Esophagus squamous epithelium (tissue), 4 donors: ENCODE data around the gene OSBPL10.

Experiments used
- CTCF ChIP-seq, 6 experiments: fragments of 450-650 bp in 4 of 6; fragments of 200-600 bp in 2 of 6; sonication (generic) in 2 of 6; IDR thresholded peaks; one replicate each; pipeline ENCODE4 v1.5.1; 2016 to 2019; ENCODE audit warnings: antibody characterized with exemption in 6 of 6, mild to moderate bottlenecking in 4 of 6, moderate library complexity in 4 of 6
- POLR2A ChIP-seq, 4 donors: fragments of 450-650 bp; IDR thresholded peaks; one replicate each; pipeline ENCODE4 v1.6.1; 2017; ENCODE audit warnings: antibody characterized with exemption in 4 of 4, mild to moderate bottlenecking in 4 of 4, moderate library complexity in 3 of 4

- TF ChIP-seq CTCF (IDR thresholded peaks at IDR 0.05) (no peak), POLR2A (IDR thresholded peaks at IDR 0.05) (no peak)
These were observed 15.1 kb upstream of the OSBPL10 start for GRCh38 chr3:31996195-31996594.
